IMR-90 (cell line): ENCODE data around the gene OR13A1. TPM values are rescaled to one million over a fixed set of nuclear protein-coding genes. Genes with fewer than 3 reads are reported as not detected.
"Not testable (repeated sequence)": the region's sequence is repeated elsewhere in the genome, so short reads cannot be mapped to it uniquely, and the experiment has no call there.

ENCODE experiments used
- ATAC-seq: fragments of 200-7000 bp; cut with Tn5 transposase; 2 replicates; pipeline ENCODE4 v1.9.1; 2020; ENCODE audit warnings: low read depth, mild to moderate bottlenecking, moderate library complexity
- BruUV-seq: library from RNA; stranded (reverse); fragments of 400-500 nt; replicated peaks from 2 replicates; lab custom pipeline; 2021; lab: Mats Ljungman, UMichigan
- CTCF ChIA-PET: fragments of 300-600 bp; formaldehyde crosslinking; extraction: SDS; loops from one replicate; lab custom pipeline; 2021; ENCODE audit warnings: antibody characterized with exemption; lab: Yijun Ruan, JAX
- POLR2A ChIA-PET: fragments of 300-600 bp; sonication (Branson Sonifier 250); formaldehyde crosslinking; loops from one replicate; lab custom pipeline; 2022; ENCODE audit warnings: antibody characterized with exemption; ENCODE audit not compliant: unreplicated experiment; lab: Charles Lee
- DNase-seq: peaks from one replicate; pipeline ENCODE4 v3.0.0; 2013
- H2AFZ ChIP-seq: replicated peaks from 2 replicates; pipeline ENCODE3; 2013; ENCODE audit warnings: low read length, mild to moderate bottlenecking; ENCODE audit not compliant: poor library complexity
- H2AK5ac ChIP-seq: 2 replicates; pipeline ENCODE4 v1.6.1; 2013; ENCODE audit warnings: low read depth, low read length, inconsistent platforms
- H2AK9ac ChIP-seq: replicated peaks from 2 replicates; pipeline ENCODE3; 2013; ENCODE audit warnings: mild to moderate bottlenecking, low read depth, low read length, moderate library complexity; ENCODE audit not compliant: poor library complexity
- H2BK120ac ChIP-seq: 2 replicates; pipeline ENCODE4 v1.6.1; 2013; ENCODE audit warnings: low read depth, low read length, inconsistent platforms
- H2BK15ac ChIP-seq: 3 replicates; pipeline ENCODE4 v1.6.1; 2013; ENCODE audit warnings: low read depth, low read length, inconsistent platforms
- H2BK20ac ChIP-seq: 2 replicates; pipeline ENCODE4 v1.6.1; 2013; ENCODE audit warnings: low read depth, mild to moderate bottlenecking, inconsistent platforms, low read length, moderate library complexity
- H2BK5ac ChIP-seq: 2 replicates; pipeline ENCODE4 v1.6.1; 2013; ENCODE audit warnings: mild to moderate bottlenecking, low read depth, low read length, inconsistent platforms; ENCODE audit not compliant: poor library complexity, severe bottlenecking
- H3K14ac ChIP-seq: replicated peaks from 2 replicates; pipeline ENCODE4 v1.6.1; 2013; ENCODE audit warnings: low read depth, low read length, inconsistent platforms
- H3K18ac ChIP-seq: 2 replicates; pipeline ENCODE4 v1.6.1; 2013; ENCODE audit warnings: low read depth, low read length, control low read depth
- H3K23ac ChIP-seq: 2 replicates; pipeline ENCODE4 v1.6.1; 2013; ENCODE audit warnings: low read depth, low read length, inconsistent platforms
- H3K27ac ChIP-seq: 2 replicates; pipeline ENCODE4 v1.5.1; 2013; ENCODE audit warnings: mild to moderate bottlenecking, control low read depth, low read length; ENCODE audit not compliant: insufficient read depth
- H3K27me3 ChIP-seq: 2 replicates; pipeline ENCODE4 v1.6.1; 2013; ENCODE audit warnings: low read length; ENCODE audit not compliant: control insufficient read depth, insufficient read depth
- H3K36me3 ChIP-seq: 2 replicates; pipeline ENCODE4 v1.6.1; 2013; ENCODE audit warnings: low read length, mixed read lengths; ENCODE audit not compliant: control insufficient read depth, insufficient read depth
- H3K4ac ChIP-seq: 2 replicates; pipeline ENCODE4 v1.6.1; 2013; ENCODE audit warnings: low read depth, low read length, inconsistent platforms
- H3K4me1 ChIP-seq: 2 replicates; pipeline ENCODE4 v1.6.1; 2013; ENCODE audit warnings: low read length, mixed read lengths; ENCODE audit not compliant: control insufficient read depth, insufficient read depth
- H3K4me2 ChIP-seq: 2 replicates; pipeline ENCODE4 v1.6.1; 2013; ENCODE audit warnings: low read depth, mild to moderate bottlenecking, control low read depth, low read length, moderate library complexity
- H3K4me3 ChIP-seq: 2 replicates; pipeline ENCODE4 v1.5.1; 2013; ENCODE audit warnings: low read depth, mild to moderate bottlenecking, control low read depth, low read length, moderate library complexity; ENCODE audit not compliant: insufficient read depth
- H3K56ac ChIP-seq: 2 replicates; pipeline ENCODE4 v1.6.1; 2013; ENCODE audit warnings: low read length, inconsistent platforms; ENCODE audit not compliant: insufficient read depth; ENCODE audit errors: extremely low read depth
- H3K79me1 ChIP-seq, 2 experiments: 2 replicates each; pipeline ENCODE4 v1.6.1; 2013; ENCODE audit warnings: low read length in 2 of 2, inconsistent platforms in 1 of 2, low read depth in 1 of 2
- H3K9ac ChIP-seq: 2 replicates; pipeline ENCODE4 v1.6.1; 2013; ENCODE audit warnings: low read depth, low read length, control low read depth
- H3K9me1 ChIP-seq: 2 replicates; pipeline ENCODE4 v1.6.1; 2013; ENCODE audit warnings: low read length, inconsistent platforms; ENCODE audit not compliant: insufficient read depth
- H3K9me3 ChIP-seq: 2 replicates; pipeline ENCODE4 v1.6.1; 2013; ENCODE audit warnings: low read length; ENCODE audit not compliant: control insufficient read depth, insufficient read depth
- H4K20me1 ChIP-seq: 2 replicates; pipeline ENCODE4 v1.6.1; 2013; ENCODE audit warnings: low read length, inconsistent platforms; ENCODE audit not compliant: insufficient read depth
- H4K5ac ChIP-seq: 2 replicates; pipeline ENCODE4 v1.6.1; 2013; ENCODE audit warnings: mild to moderate bottlenecking, low read depth, low read length, control low read depth
- H4K8ac ChIP-seq, 2 experiments: 2 replicates each; pipeline ENCODE4 v1.6.1; 2013; ENCODE audit warnings: low read depth in 2 of 2, low read length in 2 of 2, control low read depth in 1 of 2, inconsistent platforms in 1 of 2
- H4K91ac ChIP-seq: 2 replicates; pipeline ENCODE4 v1.6.1; 2013; ENCODE audit warnings: low read depth, low read length, inconsistent platforms; ENCODE audit not compliant: insufficient read depth
- WGBS, 2 experiments: methylation state at CpG; one replicate each; pipeline versions ENCODE4 v1.1.5 to v1.1.7; 2013; ENCODE audit warnings: missing lambda C conversion rate in 2 of 2; ENCODE audit not compliant: insufficient read length in 1 of 2; ENCODE audit errors: extremely low coverage in 2 of 2; 5-methylcytosine and 5-hydroxymethylcytosine counted together
- dilution Hi-C: fragments of 300-500 bp; cut with HindIII; formaldehyde crosslinking; loops from one replicate; pipeline ENCODE4 v1.14.3; 2018; ENCODE audit warnings: low sequenced_read_pairs; ENCODE audit not compliant: unreplicated experiment
- in situ Hi-C: fragments of 300-500 bp; cut with MboI; formaldehyde crosslinking; loops from 3 replicates; pipeline ENCODE4 v1.14.3; 2019; ENCODE audit warnings: low sequenced_read_pairs, inconsistent platforms, mixed read lengths
- intact Hi-C: fragments of 100-400 bp; cut with micrococcal nuclease; formaldehyde crosslinking; loops from 2 replicates; pipeline ENCODE4 v1.10.0; 2022
- polyA plus RNA-seq, 3 experiments: library from polyadenylated mRNA; depleted of rRNA; stranded (reverse); fragments of >200 nt; gene quantifications; 2 replicates each; pipeline ENCODE4 v1.2.3, GENCODE V29; 2012; ENCODE audit warnings: low replicate concordance in 1 of 3
- total RNA-seq: library from RNA; depleted of rRNA; stranded (reverse); fragments of >200 nt; gene quantifications from 2 replicates; pipeline ENCODE4 v1.2.3, GENCODE V29; 2012

Gene OR13A1
- total and polyA plus RNA-seq, 2 of the 4 experiments (the other 2 are of a cell fraction) = not detected

- H4K5ac ChIP-seq, H3K4ac ChIP-seq, BruUV-seq, H2BK15ac ChIP-seq, H3K27me3 ChIP-seq, H2BK20ac ChIP-seq, H3K79me1 ChIP-seq, in situ Hi-C loops, H3K36me3 ChIP-seq, intact Hi-C loops, H2AFZ ChIP-seq, H2BK5ac ChIP-seq, H3K9ac ChIP-seq, H4K20me1 ChIP-seq, H3K27ac ChIP-seq, H2AK5ac ChIP-seq, H3K4me2 ChIP-seq, H3K18ac ChIP-seq, DNase-seq, CTCF ChIA-PET, H4K8ac ChIP-seq, H2AK9ac ChIP-seq, ATAC-seq, H3K4me1 ChIP-seq, H4K91ac ChIP-seq, H3K23ac ChIP-seq, H3K56ac ChIP-seq, POLR2A ChIA-PET, H2BK120ac ChIP-seq, H3K9me3 ChIP-seq, H3K4me3 ChIP-seq, H3K9me1 ChIP-seq, H3K14ac ChIP-seq, dilution Hi-C loops: not testable (repeated sequence)
- WGBS, 2 experiments = no CpG with 5 or more reads among the region's 3 CpGs
Observed at GRCh38 chr10:45331824-45332223, 16.4 kb upstream of the OR13A1 start.

DNA sequence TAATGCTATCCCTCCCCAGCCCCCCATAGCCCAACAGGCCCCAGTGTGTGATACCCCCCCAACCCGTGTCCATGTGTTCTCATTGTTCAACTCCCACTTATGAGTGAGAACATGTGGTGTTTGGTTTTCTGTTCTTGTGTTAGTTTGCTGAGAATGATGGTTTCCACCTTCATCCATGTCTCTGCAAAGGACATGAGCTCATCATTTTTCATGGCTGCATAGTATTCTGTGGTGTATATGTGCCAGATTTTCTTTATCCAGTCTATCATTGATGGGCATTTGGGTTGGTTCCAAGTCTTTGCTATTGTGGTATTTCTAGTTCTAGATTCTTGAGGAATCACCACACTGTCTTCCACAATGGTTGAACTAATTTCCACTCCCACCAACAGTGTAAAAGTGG lies 11.5 kb upstream of the OR13A1 start:
- H4K5ac ChIP-seq, H3K4ac ChIP-seq, H2AFZ ChIP-seq, H3K14ac ChIP-seq, H3K18ac ChIP-seq, in situ Hi-C loops, H2BK20ac ChIP-seq, H4K8ac ChIP-seq, CTCF ChIA-PET, H4K91ac ChIP-seq, H2BK5ac ChIP-seq, H3K27me3 ChIP-seq, H3K4me2 ChIP-seq, H3K79me1 ChIP-seq, H3K9ac ChIP-seq, H2BK120ac ChIP-seq, H3K4me1 ChIP-seq, H2BK15ac ChIP-seq, BruUV-seq, ATAC-seq, H3K27ac ChIP-seq, H3K4me3 ChIP-seq, H3K36me3 ChIP-seq, H2AK5ac ChIP-seq, H3K9me3 ChIP-seq, intact Hi-C loops, H3K56ac ChIP-seq, H2AK9ac ChIP-seq, H3K23ac ChIP-seq, dilution Hi-C loops, H4K20me1 ChIP-seq, DNase-seq, H3K9me1 ChIP-seq, POLR2A ChIA-PET: not testable (repeated sequence)
- no CpG with 5 or more reads among the region's 1 CpG for WGBS, 2 experiments
